Esophagus muscularis mucosa (tissue), 4 donors: ENCODE data around the gene RPL28. TPM values are rescaled to one million over a fixed set of nuclear protein-coding genes. Genes with fewer than 3 reads are reported as not detected.

Source experiments
- DNase-seq: peaks from one replicate; pipeline ENCODE4 v3.0.0-alpha.2; 2017; ENCODE audit errors: extremely low spot score
- H3K27ac ChIP-seq, 4 donors: fragments of 200-600 bp; sonication (generic); replicated peaks in 1 of 4; 1 replicate in 3 of 4; 2 replicates in 1 of 4; pipeline ENCODE4 v1.5.1; 2016 to 2019; ENCODE audit warnings: mild to moderate bottlenecking in 1 of 4
- H3K27me3 ChIP-seq, 4 donors: fragments of 200-600 bp; sonication (generic); one replicate each; pipeline versions ENCODE4 v1.5.1 to v1.6.0; 2016 to 2019
- H3K36me3 ChIP-seq, 4 donors: fragments of 200-600 bp; sonication (generic); one replicate each; pipeline ENCODE4 v1.5.1; 2016 to 2019
- H3K4me1 ChIP-seq, 4 donors: fragments of 200-600 bp; sonication (generic); one replicate each; pipeline ENCODE4 v1.5.1; 2016 to 2019
- H3K4me3 ChIP-seq, 4 donors: fragments of 200-600 bp; sonication (generic); 1 replicate in 2 of 4; 2 replicates in 2 of 4; pipeline ENCODE4 v1.5.1; 2016 to 2019; ENCODE audit warnings: mild to moderate bottlenecking in 4 of 4, moderate library complexity in 1 of 4
- H3K9me3 ChIP-seq, 4 donors: fragments of 200-600 bp; sonication (generic); 1 replicate in 3 of 4; 2 replicates in 1 of 4; pipeline ENCODE4 v1.5.1; 2016 to 2019
- CTCF ChIP-seq, 3 experiments: fragments of 200-600 bp in 2 of 3; fragments of 450-650 bp in 1 of 3; sonication (generic) in 2 of 3; IDR thresholded peaks; one replicate each; pipeline ENCODE4 v1.5.1; 2017 to 2019; ENCODE audit warnings: antibody characterized with exemption in 3 of 3, mild to moderate bottlenecking in 2 of 3, moderate library complexity in 1 of 3
- EP300 ChIP-seq: sonication (generic); formaldehyde crosslinking; IDR thresholded peaks from one replicate; pipeline ENCODE4 v1.6.1; 2017; ENCODE audit warnings: antibody characterized with exemption
- POLR2A ChIP-seq: fragments of 450-650 bp; IDR thresholded peaks from one replicate; pipeline ENCODE4 v1.6.1; 2017; ENCODE audit warnings: antibody characterized with exemption, moderate library complexity, mild to moderate bottlenecking, low read depth
- POLR2AphosphoS5 ChIP-seq, 2 donors: sonication (generic); formaldehyde crosslinking; IDR thresholded peaks; one replicate each; pipeline ENCODE4 v1.6.1; 2017; ENCODE audit warnings: antibody characterized with exemption in 2 of 2
- WGBS: methylation state at CpG from one replicate; pipeline ENCODE4 v1.1.5; 2018; 5-methylcytosine and 5-hydroxymethylcytosine counted together
- intact Hi-C: fragments of 100-400 bp; cut with DNase I; formaldehyde crosslinking; loops from one replicate; pipeline ENCODE4 v1.15.1; 2023
- total RNA-seq, 4 donors: library from RNA; depleted of rRNA; stranded (reverse); fragments of >200 nt; gene quantifications; one replicate each; pipeline versions ENCODE4 v1.1.0 to v1.2.1, GENCODE V29; 2016

RPL28 gene
- total RNA-seq: 100 to 1,000 TPM; 263 to 419 (median 369) TPM

- peak; percentile 100 for DNase-seq
- intact Hi-C loops: no loop called here
- peaks cover 47 to 67% (median 60%) of the 10 kb centered on the region in 4 donors for H3K4me1 ChIP-seq
Measured at GRCh38 chr19:55385724-55386492, at the start of gene RPL28. Gene RPL28, plus strand, starts transcription at chr19:55385932. Its CDS starts 426 bp downstream, at chr19:55386358.

GRCh38 chr19:55336101-55336500 is 49.6 kb upstream of the RPL28 start:
- intact Hi-C loops: no loop called here
- no peak for TF ChIP-seq POLR2A
- no peak for TF ChIP-seq CTCF (IDR thresholded peaks at IDR 0.05)
- no peak for TF ChIP-seq EP300
- no peak for TF ChIP-seq POLR2AphosphoS5 (IDR thresholded peaks at IDR 0.05)
- Histone ChIP-seq H3K4me3 (no peak overlapping the region), H3K9me3 (no peaks in the 10 kb centered on the region), H3K4me1 (peaks cover 12 to 21% (median 20%) of the 10 kb centered on the region in 4 donors), H3K27ac (no peak overlapping the region), H3K36me3 (no peaks in the 10 kb centered on the region), H3K27me3 (peaks cover 0 to 39% (median 0%) of the 10 kb centered on the region in 4 donors)
- 74% methylated on average over 7 of the region's 7 CpGs for WGBS
- DNase-seq: no peak

More at GRCh38 chr19:55385724-55386492, at the start of gene RPL28:
- peaks cover 8 to 45% (median 40%) of the 10 kb centered on the region in 4 donors for H3K36me3 ChIP-seq
- 0% methylated on average over 52 of the region's 68 CpGs for WGBS
- TF ChIP-seq POLR2A (peak; percentile 98), EP300 (no peak), CTCF (IDR thresholded peaks at IDR 0.05) (no peak), POLR2AphosphoS5 (IDR thresholded peaks at IDR 0.05) (peak; percentile 100)
- peak within 1 kb of the TSS; percentile 88 to 94 (median 90) for H3K27ac ChIP-seq
- no peaks in the 10 kb centered on the region for H3K9me3 ChIP-seq
- H3K27me3 ChIP-seq: no peaks in the 10 kb centered on the region
- peak within 1 kb of the TSS; percentile 71 to 87 (median 77) for H3K4me3 ChIP-seq

GRCh38 chr19:55339105-55339888 is 46.4 kb upstream of the RPL28 start, which contains the start of gene KMT5C:
Gene KMT5C, plus strand, starts transcription at chr19:55339876. Its CDS starts 2,061 bp downstream, at chr19:55341937.
- Histone ChIP-seq H3K4me1 (peaks cover 17 to 34% (median 29%) of the 10 kb centered on the region in 4 donors), H3K9me3 (no peaks in the 10 kb centered on the region), H3K27me3 (peaks cover 0 to 11% (median 0%) of the 10 kb centered on the region in 4 donors), H3K36me3 (peaks cover 0 to 25% (median 22%) of the 10 kb centered on the region in 4 donors), H3K27ac (peak within 1 kb of the TSS; percentile 91 to 97 (median 93)), H3K4me3 (peak within 1 kb of the TSS; percentile 76 to 91 (median 84))
- intact Hi-C loops: no loop called here
- peak; percentile 4 to 96 for TF ChIP-seq POLR2AphosphoS5 (IDR thresholded peaks at IDR 0.05)
- no peak for TF ChIP-seq EP300
- TF ChIP-seq POLR2A: peak; percentile 75
- TF ChIP-seq CTCF (IDR thresholded peaks at IDR 0.05): peak in 2 of 3 experiments; percentile 31 to 59
- DNase-seq: peak; percentile 100
- under 1% methylated on average over 36 of the region's 63 CpGs for WGBS

- TF ChIP-seq POLR2AphosphoS5 (IDR thresholded peaks at IDR 0.05): peak in 1 of 2 donors; percentile 99
- no peak for TF ChIP-seq POLR2A
- no peak for DNase-seq
- peak overlapping the region; percentile 91 to 97 (median 93) for H3K27ac ChIP-seq
- H3K27me3 ChIP-seq: peaks cover 0 to 6% (median 0%) of the 10 kb centered on the region in 4 donors
- peaks cover 0 to 28% (median 22%) of the 10 kb centered on the region in 4 donors for H3K36me3 ChIP-seq
- intact Hi-C loops: loop anchor here (5.0 kb wide), 2 partner anchors 38 to 42 kb away; partner anchors contain the start of gene TMEM238
- 7% methylated on average over 16 of the region's 44 CpGs for WGBS
- H3K9me3 ChIP-seq: no peaks in the 10 kb centered on the region
- peaks cover 17 to 34% (median 29%) of the 10 kb centered on the region in 4 donors for H3K4me1 ChIP-seq
- H3K4me3 ChIP-seq: peak overlapping the region; percentile 76 to 91 (median 84)
Measured at GRCh38 chr19:55339889-55340783, 45.6 kb upstream of the RPL28 start.
